ENCODE measurements around the gene BCLAF1.
"Not testable (repeated sequence)": the region's sequence is repeated elsewhere in the genome, so short reads cannot be mapped to it uniquely, and the experiment has no call there.

BCLAF1 gene

DNA sequence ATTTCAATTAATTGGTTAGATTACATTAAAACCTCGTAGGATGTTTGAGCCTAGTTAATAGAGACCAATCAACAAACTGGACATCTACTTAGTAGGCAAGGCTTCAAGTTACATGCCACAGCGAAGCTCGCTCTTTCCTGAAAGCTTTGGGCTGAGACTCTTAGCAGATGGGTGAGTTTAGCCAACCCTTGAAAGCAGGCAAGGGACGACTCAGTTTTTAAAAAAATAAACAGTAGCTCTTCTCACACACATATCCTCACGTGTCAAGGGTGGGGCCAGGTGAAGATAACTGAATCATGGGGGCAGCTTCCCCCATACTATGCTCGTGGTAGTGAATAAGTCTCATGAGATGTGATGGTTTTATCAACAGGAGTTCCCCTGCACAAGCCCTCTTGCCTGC, 40.3 kb downstream of the BCLAF1 start:
- no peak for DNase-seq

GRCh38 chr6:136244061-136244616, 45.5 kb downstream of the BCLAF1 start:
- no peak for DNase-seq

- no peak for DNase-seq
These were observed 53.0 kb downstream of the BCLAF1 start for GRCh38 chr6:136236466-136237293.

- no peak for DNase-seq
These were observed 54.4 kb downstream of the BCLAF1 start for GRCh38 chr6:136235233-136235564.

- DNase-seq: no peak
These were observed 56.9 kb downstream of the BCLAF1 start for GRCh38 chr6:136232701-136233100.

DNA sequence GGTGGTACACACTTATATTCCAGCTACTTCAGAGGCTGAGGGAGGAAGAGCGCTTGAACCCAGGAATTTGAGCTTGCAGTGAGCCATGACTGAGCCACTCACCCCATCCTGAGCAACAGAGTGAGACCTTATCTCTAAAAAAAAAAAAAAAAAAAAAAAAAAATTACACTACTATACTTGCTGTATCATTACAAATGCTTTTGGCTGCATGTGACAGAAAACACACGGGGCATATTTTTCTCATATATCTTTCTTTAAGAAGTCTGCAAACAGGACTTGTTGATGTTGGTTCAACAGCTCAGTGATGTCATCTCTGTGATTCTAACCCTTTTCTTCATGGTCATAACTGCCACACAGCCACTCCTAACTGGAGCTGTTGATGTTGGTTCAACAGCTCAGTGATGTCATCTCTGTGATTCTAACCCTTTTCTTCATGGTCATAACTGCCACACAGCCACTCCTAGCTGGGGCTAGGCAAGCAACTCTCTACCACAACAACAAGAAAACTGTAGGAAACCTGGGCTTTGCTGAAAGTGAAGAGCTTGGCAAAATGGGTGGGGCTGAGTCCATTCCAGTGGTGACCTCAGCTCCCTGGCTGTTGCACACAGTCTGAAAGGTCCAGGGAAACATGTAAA, 59.3 kb downstream of the BCLAF1 start:
- DNase-seq: no peak

GRCh38 chr6:136228814-136229213, 60.8 kb downstream of the BCLAF1 start:
- DNase-seq: no peak

GRCh38 chr6:136226674-136227377, 62.8 kb downstream of the BCLAF1 start:
- DNase-seq: no peak

DNA sequence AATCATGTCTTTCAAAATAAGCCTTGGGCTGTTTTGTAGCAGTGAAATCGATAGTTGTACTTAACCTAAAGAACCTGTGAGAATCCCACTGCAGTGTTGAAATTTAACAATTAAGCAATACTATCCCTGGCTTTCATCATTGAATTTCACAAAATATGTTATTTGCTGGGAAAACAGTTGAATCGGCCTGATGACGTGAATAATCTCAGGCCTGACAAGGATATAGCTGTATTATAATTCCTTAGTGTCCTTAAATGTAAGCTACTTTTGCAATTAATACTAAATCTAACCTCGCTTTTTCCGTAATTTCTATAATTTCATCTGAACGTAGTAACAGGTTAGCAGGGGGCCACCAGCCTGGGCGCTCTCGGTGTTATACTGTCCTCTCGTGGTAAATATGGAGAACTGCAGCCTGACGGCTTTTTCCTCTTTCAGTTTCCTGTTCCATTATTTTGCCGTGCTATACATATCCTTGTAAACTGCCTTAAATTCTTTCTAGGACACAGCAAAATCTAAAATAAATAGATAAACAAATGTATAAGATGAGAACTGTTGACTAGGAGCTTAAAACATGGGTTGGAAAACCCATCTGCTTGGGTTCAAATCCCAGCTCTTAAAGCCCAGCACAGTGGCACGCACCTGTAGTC, 63.5 kb downstream of the BCLAF1 start:
- peak; percentile 42 to 52 for DNase-seq

- peak; percentile 14 to 16 for DNase-seq
These were observed 64.2 kb downstream of the BCLAF1 start for GRCh38 chr6:136225496-136225895.

DNA sequence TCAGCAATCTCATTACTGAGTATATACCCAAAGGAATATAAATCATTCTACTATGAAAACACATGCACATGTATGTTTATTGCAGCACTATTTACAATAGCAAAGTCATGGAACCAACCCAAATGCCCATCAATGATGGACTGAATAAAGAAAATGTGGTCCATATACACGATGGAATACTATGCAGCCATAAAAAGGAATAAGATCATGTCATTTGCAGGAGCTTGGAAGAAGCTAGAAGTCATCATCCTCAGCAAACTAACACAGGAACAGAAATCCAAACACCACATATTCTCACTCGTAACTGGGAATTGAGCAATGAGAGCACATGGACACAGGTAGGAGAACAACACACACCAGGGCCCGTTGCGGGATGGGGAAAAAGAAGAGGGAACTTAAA, 64.7 kb downstream of the BCLAF1 start:
- not testable (repeated sequence) for DNase-seq

GRCh38 chr6:136216503-136217401, 72.9 kb downstream of the BCLAF1 start:
- no peak for DNase-seq

DNA sequence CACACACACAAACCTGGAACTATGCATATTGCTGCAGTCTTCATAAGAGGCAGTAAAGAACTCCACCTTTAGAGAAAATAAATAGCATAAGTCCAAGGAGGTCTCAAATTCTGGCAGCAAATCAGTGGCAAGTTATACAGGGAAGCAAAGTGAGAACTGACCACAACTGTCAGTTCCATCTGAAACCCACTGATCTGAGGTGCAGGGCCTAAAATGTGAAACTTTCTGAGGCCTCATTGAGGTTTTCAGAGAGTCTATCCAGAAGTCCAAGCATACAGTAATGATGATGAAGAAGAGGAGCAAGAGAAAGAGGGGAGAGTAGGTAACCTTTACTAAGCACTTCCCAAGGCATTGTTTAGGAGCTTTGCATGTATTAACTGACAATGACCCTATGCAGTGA, 75.8 kb downstream of the BCLAF1 start:
- DNase-seq: no peak

GRCh38 chr6:136213012-136213539, 76.6 kb downstream of the BCLAF1 start:
- DNase-seq: no peak

DNA sequence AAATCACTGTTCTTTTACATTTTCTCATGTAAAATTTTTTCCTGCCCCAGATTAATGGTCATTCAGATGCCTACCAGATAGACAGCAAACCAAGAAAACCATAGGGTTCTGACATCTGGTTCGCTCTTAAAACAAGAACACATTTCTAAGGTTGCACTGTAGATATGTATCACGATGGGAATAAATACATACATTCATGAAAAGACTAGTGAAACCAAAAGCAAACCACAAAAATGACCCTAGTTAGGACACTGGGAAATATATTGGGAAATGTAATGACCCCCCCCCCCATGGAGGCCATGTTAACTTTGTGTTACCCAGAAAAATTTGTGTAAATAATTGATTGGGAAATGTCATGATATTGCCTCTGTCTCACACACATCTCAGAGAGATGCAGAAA, 77.0 kb downstream of the BCLAF1 start:
- DNase-seq: no peak

- no peak for DNase-seq
These were observed 79.1 kb downstream of the BCLAF1 start for GRCh38 chr6:136210398-136211165.

- no peak for DNase-seq
These were observed 80.2 kb downstream of the BCLAF1 start for GRCh38 chr6:136209496-136209895.

DNA sequence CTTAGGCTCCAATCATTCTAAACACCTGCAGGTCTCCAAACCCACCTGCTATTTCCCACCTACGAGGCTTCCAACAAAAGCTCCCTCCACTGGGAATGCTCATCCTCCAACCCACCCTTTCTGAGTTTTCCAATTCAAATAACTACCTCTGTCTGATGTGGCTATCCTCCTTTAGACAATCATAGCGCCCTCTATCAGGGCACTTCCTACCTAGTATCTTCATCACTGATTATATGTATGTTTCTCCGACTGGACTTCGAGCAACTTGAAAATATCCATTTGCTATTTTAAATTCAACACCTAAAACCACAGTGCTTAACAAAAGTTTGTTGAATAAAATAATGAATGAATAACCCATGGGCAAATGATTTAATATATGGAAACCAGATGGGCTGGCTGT, 80.9 kb downstream of the BCLAF1 start:
- no peak for DNase-seq
